GM03348 (cell line): Measurements from ENCODE around the gene DLGAP4.

ENCODE experiments used
- DNase-seq: peaks from one replicate; pipeline ENCODE4 v3.0.0; 2012; ENCODE audit warnings: low spot score

DLGAP4 gene

DNA sequence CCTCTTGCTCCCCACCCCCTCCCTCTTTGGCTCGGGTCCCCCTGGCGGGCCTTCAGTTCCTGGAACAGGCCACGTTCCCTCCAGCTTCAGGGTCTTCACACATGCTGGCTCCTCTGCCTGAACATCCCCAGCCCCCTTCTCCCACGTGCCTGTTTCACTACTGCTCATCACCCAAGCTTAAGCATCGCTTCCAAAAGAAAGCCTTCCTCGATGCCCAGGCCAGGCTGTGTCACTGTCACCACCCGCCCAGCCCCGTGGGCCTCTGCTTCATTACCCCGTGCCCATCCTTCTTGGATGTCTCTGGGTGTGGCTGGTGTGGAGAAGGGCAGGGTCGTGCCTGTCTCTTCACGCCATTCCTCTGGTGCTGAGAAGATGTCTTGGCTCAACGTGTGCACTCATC, 2.8 kb downstream of the DLGAP4 start:
- DNase-seq = no peak

- no peak for DNase-seq
Observed at GRCh38 chr20:36309643-36310042, 3.5 kb downstream of the DLGAP4 start.

- no peak for DNase-seq
Observed at GRCh38 chr20:36310215-36310981, 4.3 kb downstream of the DLGAP4 start.

GRCh38 chr20:36311141-36311853, 5.2 kb downstream of the DLGAP4 start:
- DNase-seq = no peak

- DNase-seq = no peak
Observed at GRCh38 chr20:36311854-36312723, 6.0 kb downstream of the DLGAP4 start.

- DNase-seq = no peak
Observed at GRCh38 chr20:36312724-36313441, 6.7 kb downstream of the DLGAP4 start.

DNA sequence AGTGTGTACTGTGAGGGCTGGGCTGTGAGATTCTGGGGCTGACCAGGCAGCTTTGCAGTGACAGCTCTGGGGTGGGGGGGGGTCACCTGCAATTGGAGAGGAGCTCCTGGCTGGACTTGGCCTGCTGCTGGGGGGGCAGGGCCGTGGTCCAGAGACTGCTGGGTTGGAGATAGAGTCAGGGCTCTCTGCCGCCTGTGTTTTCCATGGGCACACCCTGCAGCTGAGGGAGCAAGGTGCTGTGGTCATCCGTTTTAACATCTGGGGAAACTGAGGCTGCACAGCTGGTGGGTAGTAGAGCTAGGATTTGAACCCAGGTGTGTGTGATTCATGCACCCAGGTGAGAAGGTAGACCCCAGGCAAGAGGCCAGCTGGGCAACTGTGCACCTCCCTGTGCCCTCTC, 7.3 kb downstream of the DLGAP4 start:
- no peak for DNase-seq

GRCh38 chr20:36313926-36314325, 7.8 kb downstream of the DLGAP4 start:
- no peak for DNase-seq

DNA sequence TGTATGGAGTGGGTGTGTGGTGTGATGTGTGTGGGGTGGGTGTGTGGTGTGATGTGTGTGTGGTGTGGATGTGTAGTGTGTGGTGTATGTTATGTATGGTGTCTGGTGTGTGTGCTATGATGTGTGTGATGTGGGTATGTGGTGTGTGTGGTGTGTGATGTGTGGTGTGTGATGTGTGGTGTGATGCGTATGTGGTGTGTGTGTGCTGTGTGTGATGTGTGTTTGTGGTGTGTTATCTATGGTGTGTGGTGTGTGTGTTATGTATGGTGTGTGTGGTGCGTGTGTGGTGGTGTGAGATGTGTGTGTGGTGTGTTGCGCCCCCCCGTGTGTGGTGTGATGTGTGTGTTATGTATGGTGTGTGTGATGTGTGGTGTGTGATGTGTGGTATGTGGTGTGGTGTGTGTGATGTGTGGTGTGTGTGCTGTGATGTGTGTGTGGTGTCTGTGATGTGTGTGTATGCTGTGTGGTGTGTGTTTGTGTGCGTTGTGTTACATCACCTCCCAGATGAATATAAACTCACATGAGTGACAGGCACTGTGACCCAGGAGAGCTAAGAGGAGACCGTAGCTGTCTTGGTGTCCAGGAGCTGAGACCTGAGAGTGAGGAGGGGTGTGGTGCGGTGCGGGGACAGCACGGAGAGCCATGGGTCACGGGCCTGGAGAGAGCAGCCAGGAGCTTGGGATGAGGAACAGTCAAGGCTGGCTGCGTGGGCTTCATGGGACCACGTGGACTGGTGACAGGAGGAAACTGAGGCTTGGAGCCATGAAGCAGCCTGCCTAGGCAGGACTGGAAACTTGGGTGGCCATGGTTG, 8.8 kb downstream of the DLGAP4 start:
- no peak for DNase-seq

DNA sequence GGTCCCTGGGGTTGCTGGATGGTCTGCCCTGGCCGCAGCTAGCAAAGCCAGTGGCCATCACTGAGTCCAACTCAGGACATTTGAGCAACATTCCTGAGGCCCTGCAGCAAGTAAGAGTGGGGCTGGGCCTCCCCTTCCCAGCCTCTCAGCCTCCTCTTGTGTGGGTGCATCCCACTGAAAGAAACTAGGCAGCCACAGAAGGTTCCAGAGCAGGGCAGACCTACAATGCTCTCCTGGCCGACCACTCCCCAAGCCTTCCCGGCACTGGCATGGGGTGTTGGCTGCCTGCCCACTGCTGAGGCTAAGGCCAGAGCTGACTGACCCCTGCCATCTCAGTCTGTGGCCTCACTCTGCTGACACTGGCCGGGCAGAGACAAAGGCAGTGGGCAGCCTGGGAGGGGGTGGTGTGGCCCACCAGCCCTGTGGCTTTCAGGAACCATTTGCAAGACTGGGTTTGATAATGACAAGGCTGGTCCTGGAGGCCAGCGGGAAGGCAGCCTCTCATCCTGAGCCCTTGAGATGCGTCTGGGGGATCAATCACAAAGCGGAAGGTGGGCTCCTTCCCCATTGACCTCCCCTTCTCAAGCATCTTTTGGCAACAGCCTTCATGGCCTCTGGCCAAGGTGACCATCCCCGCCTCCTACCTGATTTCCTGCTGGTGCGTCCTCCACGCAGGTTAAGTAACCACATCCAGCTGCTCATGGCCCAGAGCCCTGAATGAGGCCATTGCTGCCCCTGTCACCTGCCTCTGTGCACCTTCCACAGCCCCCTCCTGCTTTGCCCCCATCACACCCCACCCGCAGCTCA, 9.6 kb downstream of the DLGAP4 start:
- DNase-seq = no peak

DNA sequence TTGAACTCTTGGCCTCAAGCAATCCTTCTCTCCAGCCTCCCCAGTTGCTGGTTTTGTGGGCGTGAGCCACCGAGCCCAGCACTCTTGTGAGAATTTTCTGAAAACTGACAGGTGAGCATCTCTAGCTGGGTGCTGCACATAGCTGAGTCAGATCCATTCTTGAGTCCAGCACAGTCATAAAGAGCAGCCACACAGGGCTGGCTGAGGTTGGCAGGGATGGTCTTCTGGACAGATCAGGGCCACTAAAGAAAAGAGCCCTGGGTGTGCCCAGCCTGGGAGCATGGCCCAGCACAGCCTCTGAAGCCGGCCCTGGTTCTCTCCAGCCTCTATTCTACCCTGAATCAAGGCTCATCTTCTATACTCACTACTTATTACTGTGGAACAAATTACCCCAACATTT, 11.5 kb downstream of the DLGAP4 start:
- no peak for DNase-seq

GRCh38 chr20:36318166-36318565, 12.0 kb downstream of the DLGAP4 start:
- no peak for DNase-seq

- DNase-seq = no peak
Observed at GRCh38 chr20:36319356-36320260, 13.5 kb downstream of the DLGAP4 start.

- no peak for DNase-seq
Observed at GRCh38 chr20:36320261-36320897, 14.2 kb downstream of the DLGAP4 start.

DNA sequence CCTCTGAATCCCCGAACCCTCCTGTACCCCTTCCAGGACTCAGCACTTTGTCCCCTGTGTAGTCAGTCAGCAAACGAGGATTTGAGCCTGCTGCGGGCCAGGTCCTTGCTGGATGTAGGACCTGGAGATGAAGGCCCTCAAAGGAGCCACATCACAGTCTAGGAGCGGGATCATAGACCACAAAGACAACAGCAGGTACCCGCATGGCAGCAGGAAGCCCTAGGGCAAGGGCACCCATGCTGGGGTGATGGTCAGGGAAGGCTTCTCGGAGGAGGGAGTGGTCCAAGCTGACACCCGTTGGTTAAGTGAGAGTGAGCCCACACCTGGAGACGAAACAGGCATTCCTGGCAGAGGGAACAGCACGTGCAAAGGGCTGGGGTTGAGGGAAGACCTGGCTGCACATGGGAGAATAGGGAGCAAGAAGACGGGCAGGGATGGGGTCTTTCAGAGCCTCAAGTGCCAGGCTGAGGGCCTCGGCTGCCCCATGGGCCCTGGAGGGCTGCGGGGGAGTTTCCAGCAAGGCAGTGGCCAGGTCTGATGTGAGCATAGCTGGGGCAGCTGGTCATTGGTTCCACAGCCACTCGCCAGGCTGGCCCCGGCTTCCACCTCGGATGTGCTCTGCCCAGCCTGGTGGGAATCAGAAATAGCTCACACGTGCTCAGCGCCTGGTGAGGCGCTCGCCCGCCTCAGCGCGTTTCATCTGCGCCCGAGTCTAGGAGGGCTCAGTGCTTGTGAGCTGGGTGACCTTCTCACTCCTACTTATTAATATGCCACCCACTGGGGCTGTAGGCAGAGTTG, 15.0 kb downstream of the DLGAP4 start:
- no peak for DNase-seq

- no peak for DNase-seq
Observed at GRCh38 chr20:36322131-36322530, 16.0 kb downstream of the DLGAP4 start.

DNA sequence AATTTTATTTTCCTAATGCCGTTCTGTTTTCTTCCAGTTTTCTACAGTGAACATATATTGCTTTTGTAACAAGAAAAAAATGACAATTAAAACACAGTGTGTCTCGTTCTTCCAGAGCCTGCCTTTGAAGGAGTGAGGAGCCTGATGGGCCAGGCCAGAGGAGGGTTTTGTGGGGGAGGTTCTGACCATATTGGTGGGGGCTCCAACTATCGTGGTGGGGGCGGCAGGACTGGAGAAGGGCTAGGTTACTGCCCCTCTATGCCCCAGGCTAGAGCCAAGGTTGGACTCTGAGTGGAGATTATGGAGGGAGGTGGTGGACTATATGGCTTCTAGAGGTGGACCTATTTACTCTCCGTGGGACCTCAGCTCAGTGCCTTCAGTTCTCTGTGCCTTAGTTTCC, 24.0 kb downstream of the DLGAP4 start:
- DNase-seq = no peak

DNA sequence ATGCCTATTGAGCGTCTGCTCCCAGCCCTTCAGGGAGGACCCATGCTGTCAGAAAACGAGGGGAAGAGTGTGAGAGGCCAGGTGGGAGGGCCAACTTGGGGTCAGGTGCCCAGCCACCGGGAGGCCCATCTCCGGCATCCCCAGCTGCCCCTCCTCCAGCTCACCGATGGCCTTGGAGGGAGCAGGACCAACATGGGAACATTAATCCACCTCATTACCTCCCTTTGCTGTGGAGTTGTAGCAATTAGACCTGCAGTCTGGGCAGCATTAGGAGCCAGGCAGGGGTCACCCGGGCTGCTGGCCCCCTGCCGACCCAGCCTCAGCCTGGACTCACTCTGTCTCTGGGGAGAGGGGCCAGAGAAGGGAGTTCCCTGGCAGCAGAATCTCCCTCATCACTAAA, 25.1 kb downstream of the DLGAP4 start:
- DNase-seq = no peak
